Naive thymus-derived CD8-positive, alpha-beta T cell (primary cell): ENCODE results near the gene MACROD2. TPM values are rescaled to one million over a fixed set of nuclear protein-coding genes. Genes with fewer than 3 reads are reported as not detected.
A peak's percentile ranks its signal among the peaks of the same experiment; 100 is the strongest.
"Not testable (repeated sequence)": the region's sequence is repeated elsewhere in the genome, so short reads cannot be mapped to it uniquely, and the experiment has no call there.

Experiments
- ATAC-seq, 2 donors: fragments of 150-1000 bp; cut with Tn5 transposase in 1 of 2; sonication (Bioruptor Pico), chemical (Tn5 transposase) in 1 of 2; 1 replicate in 1 of 2; 2 replicates in 1 of 2; pipeline ENCODE4 v1.10.0; 2021; ENCODE audit warnings: mild to moderate bottlenecking in 2 of 2, moderate library complexity in 2 of 2
- POLR2A ChIA-PET: fragments of 350-600 bp; sonication (Branson Sonifier 250); formaldehyde crosslinking; loops from one replicate; lab custom pipeline; 2021; ENCODE audit warnings: antibody characterized with exemption; lab: Charles Lee
- DNase-seq, 10 donors: peaks; one replicate each; pipeline versions ENCODE4 v3.0.0 to v3.0.0-alpha.2; 2020 to 2022
- H3K27ac Mint-ChIP-seq, 10 donors: one replicate each; pipeline ENCODE4 v1.8.0; 2020 to 2022; ENCODE audit warnings: mild to moderate bottlenecking in 10 of 10, mixed read lengths in 10 of 10, moderate library complexity in 4 of 10, inconsistent platforms in 1 of 10
- H3K27me3 Mint-ChIP-seq, 5 donors: one replicate each; pipeline ENCODE4 v1.8.0; 2021 to 2022; ENCODE audit warnings: mixed read lengths in 5 of 5
- H3K36me3 Mint-ChIP-seq, 3 donors: one replicate each; pipeline ENCODE4 v1.8.0; 2020 to 2022; ENCODE audit warnings: mixed read lengths in 3 of 3, mild to moderate bottlenecking in 2 of 3, inconsistent platforms in 1 of 3
- H3K4me1 Mint-ChIP-seq, 4 donors: one replicate each; pipeline ENCODE4 v1.8.0; 2021 to 2022; ENCODE audit warnings: mixed read lengths in 4 of 4
- H3K4me3 Mint-ChIP-seq, 10 donors: one replicate each; pipeline ENCODE4 v1.8.0; 2020 to 2022; ENCODE audit warnings: mild to moderate bottlenecking in 10 of 10, mixed read lengths in 10 of 10, moderate library complexity in 6 of 10, inconsistent platforms in 1 of 10
- H3K9me3 Mint-ChIP-seq, 9 donors: one replicate each; pipeline ENCODE4 v1.8.0; 2020 to 2022; ENCODE audit warnings: mixed read lengths in 9 of 9, mild to moderate bottlenecking in 3 of 9, inconsistent platforms in 1 of 9, moderate library complexity in 1 of 9
- polyA plus RNA-seq, 3 donors: library from polyadenylated mRNA; unstranded; fragments of 300-500 nt; fragmentation: Illumina TruSeq; gene quantifications; one replicate each; pipeline ENCODE4 v1.2.3, GENCODE V29; 2021
- total RNA-seq, 8 experiments: library from RNA in 2 of 8; stranded (reverse) in 2 of 8; gene quantifications; one replicate each; pipeline ENCODE4 v1.2.3 and lab custom pipeline; 2021 to 2026

Gene MACROD2
- total and polyA plus RNA-seq, 5 experiments from 2014 or later, result 0.18 to 1.1 (median 0.60) TPM; not detected in 2

DNA sequence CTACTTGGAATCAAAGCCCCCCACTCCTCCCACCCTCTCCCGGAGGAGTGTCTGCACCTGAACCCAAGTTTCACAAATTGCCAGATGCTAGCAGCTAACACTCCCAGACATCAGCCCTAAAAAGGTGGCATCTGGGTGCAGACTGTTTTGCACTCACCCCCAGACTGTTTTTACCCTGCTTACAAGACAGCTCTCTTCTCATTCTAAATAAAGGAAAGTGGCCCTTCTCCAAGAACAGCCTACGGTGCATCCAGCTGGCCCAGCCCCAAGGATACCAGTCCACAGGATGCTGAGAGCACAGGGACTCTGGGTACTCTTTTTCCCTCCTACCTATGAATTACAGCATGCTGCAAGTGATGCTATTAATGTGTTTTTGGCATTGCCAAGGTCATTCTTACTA is 1184.1 kb downstream of the MACROD2 start:
- H3K4me3 Mint-ChIP-seq, result no peak overlapping the region
- no peaks in the 10 kb centered on the region for H3K36me3 Mint-ChIP-seq
- peaks cover 0 to 12% (median 6%) of the 10 kb centered on the region in 9 donors for H3K9me3 Mint-ChIP-seq
- ATAC-seq, result no peak
- DNase-seq, result no peak
- H3K27ac Mint-ChIP-seq, result no peak overlapping the region
- POLR2A ChIA-PET, result no interaction called here
- no peaks in the 10 kb centered on the region for H3K4me1 Mint-ChIP-seq
- H3K27me3 Mint-ChIP-seq, result no peaks in the 10 kb centered on the region

DNA sequence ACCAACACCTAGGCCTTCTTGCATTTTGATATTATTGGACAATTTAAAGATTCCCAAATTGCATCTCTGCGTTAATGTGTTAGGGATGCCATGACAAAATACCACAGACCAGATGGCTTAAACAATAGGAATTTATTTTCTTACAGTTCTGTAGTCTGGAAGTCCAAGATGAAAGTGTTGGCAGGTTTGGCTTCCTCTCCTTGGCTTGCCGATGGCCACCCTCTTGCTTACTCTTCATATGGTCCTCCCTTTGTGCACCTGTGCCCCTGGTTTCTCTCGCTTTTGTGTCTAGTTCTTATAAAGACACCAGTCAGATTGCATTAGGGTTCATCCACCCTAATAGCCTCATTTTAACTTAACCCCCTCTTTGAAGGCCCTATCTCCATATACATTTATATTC is 1184.5 kb downstream of the MACROD2 start:
- POLR2A ChIA-PET, result no interaction called here
- H3K27ac Mint-ChIP-seq, result no peak overlapping the region
- H3K4me3 Mint-ChIP-seq, result no peak overlapping the region
- peaks cover 0 to 12% (median 6%) of the 10 kb centered on the region in 9 donors for H3K9me3 Mint-ChIP-seq
- no peaks in the 10 kb centered on the region for H3K27me3 Mint-ChIP-seq
- no peaks in the 10 kb centered on the region for H3K4me1 Mint-ChIP-seq
- ATAC-seq, result no peak
- no peak for DNase-seq
- H3K36me3 Mint-ChIP-seq, result no peaks in the 10 kb centered on the region

DNA sequence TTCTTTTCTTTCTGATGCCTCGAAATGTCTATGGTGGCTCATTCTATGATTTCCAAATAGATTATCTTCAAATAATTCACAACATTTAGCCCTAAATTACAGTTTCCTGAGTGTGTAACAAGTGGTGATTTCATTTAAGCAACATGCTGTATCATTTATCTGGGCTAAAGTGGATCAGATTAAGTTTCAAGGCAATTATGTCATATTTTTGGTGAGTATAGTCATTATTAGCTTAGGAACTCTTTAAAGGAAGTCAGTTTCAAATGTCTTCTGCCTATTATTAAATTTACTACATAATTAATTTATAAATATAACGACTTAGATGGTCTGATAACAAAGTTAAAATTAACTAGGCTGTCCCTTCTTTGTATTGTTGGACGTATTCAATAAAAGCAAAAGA is 1190.0 kb downstream of the MACROD2 start:
- Mint-ChIP-seq H3K27me3 (no peaks in the 10 kb centered on the region), H3K4me1 (no peaks in the 10 kb centered on the region), H3K27ac (no peak overlapping the region), H3K4me3 (no peak overlapping the region), H3K9me3 (peaks cover 0 to 5% (median 0%) of the 10 kb centered on the region in 9 donors), H3K36me3 (no peaks in the 10 kb centered on the region)
- POLR2A ChIA-PET, result no interaction called here
- DNase-seq, result no peak
- no peak for ATAC-seq

DNA sequence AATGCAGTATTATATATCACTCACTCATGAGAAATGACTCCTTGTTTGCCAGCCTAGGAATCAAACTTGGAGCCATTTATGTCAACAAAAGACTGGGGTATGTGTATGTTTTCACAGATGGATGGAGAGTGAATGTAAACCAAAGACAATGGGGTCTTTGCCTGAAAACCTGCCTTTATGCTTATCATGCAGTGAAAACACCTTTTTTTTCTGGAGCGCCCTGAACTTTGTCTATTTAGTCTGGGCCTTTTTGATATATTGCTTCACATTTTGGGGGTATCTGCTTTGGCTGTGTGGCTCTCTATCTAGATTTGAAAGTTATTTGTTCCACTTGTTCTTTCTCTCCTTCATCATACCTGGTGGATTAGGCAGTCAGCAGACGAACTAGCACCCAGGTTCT is 1190.6 kb downstream of the MACROD2 start:
- H3K36me3 Mint-ChIP-seq, result no peaks in the 10 kb centered on the region
- H3K27ac Mint-ChIP-seq, result no peak overlapping the region
- POLR2A ChIA-PET, result no interaction called here
- H3K9me3 Mint-ChIP-seq, result peaks cover 0 to 9% (median 0%) of the 10 kb centered on the region in 9 donors
- ATAC-seq (no peak), DNase-seq (no peak)
- H3K27me3 Mint-ChIP-seq, result no peaks in the 10 kb centered on the region
- H3K4me3 Mint-ChIP-seq, result no peak overlapping the region
- no peaks in the 10 kb centered on the region for H3K4me1 Mint-ChIP-seq

DNA sequence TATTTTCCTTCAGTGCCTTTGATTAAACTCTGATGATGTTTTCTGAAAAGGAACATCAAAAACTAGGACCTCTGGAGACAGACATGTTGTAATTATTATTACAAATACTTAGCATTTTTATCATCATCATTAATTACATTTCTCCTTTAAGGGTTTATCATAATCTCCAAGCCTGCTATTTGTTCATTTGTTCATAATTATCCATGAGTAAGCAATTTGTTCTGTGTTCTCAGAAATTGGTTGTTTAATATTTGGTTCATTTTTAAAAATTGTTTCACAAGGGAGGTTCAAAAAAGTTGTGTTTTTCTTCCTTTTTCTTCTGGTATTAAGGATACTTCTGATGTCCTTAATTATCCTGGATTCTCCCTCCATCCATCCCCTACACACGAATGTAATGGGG is 1192.3 kb downstream of the MACROD2 start:
- no peak overlapping the region for H3K4me3 Mint-ChIP-seq
- no peaks in the 10 kb centered on the region for H3K4me1 Mint-ChIP-seq
- H3K36me3 Mint-ChIP-seq, result no peaks in the 10 kb centered on the region
- H3K27ac Mint-ChIP-seq, result no peak overlapping the region
- no peak for ATAC-seq
- no peak for DNase-seq
- peaks cover 0 to 9% (median 0%) of the 10 kb centered on the region in 9 donors for H3K9me3 Mint-ChIP-seq
- H3K27me3 Mint-ChIP-seq, result no peaks in the 10 kb centered on the region
- POLR2A ChIA-PET, result no interaction called here

DNA sequence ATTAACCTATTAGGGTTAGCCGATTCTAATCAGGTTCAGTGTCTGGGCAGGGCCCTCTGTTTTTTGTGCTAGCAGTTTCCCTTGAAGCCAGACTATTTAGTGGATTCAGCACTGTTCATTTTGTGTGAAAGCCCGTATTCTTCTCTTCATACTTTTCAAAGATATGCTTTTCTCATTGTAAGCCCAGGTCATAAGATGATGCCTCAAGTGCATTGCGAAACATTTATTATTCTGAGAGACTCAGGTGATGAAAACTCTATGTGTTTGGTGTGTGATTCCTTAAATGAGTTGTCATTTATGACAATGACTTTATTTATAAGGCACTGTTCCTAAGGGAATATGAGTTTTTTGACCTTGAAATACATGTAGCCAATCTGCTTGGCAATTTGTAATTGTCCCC is 1193.1 kb downstream of the MACROD2 start:
- ATAC-seq, result no peak
- POLR2A ChIA-PET, result no interaction called here

DNA sequence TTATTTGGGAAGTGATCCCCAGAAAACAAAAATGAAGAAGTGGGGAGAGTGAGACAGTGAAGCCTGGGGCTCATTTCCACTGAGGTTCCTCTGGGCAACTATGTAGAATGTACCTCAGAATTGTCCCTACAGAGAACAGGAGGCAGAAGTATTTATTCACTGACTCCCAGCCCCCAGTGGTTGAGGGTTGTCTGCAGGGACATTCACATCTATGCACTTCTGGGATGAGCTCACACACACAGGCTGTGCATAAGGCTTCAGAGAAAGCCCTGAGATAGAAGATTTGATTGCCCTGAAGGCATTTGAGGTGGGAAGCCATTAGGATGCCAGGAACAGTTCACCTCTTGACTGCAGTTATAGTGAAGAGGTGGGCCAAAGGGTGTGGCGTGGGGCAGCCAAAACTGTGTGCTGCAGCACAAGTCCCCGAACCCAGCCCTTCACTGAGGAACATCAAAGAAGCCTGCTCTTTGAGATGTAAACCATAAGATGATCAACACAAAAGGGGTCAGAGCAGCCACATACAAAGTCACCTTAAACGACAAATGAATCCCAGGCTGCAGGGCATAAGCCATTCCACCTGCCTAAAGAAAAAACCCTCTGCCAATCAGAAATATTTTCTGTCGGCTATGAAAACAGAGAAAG is 1195.9 kb downstream of the MACROD2 start:
- no peak overlapping the region for H3K4me3 Mint-ChIP-seq
- ATAC-seq (no peak), DNase-seq (no peak)
- POLR2A ChIA-PET, result no interaction called here
- H3K27ac Mint-ChIP-seq, result no peak overlapping the region
- H3K36me3 Mint-ChIP-seq, result no peaks in the 10 kb centered on the region
- peaks cover 0 to 9% (median 0%) of the 10 kb centered on the region in 9 donors for H3K9me3 Mint-ChIP-seq
- H3K27me3 Mint-ChIP-seq, result no peaks in the 10 kb centered on the region
- H3K4me1 Mint-ChIP-seq, result no peaks in the 10 kb centered on the region

More for the DNA sequence above, 1193.1 kb downstream of the MACROD2 start:
- Mint-ChIP-seq H3K27me3 (no peaks in the 10 kb centered on the region), H3K4me3 (no peak overlapping the region), H3K27ac (no peak overlapping the region), H3K36me3 (no peaks in the 10 kb centered on the region), H3K4me1 (no peaks in the 10 kb centered on the region), H3K9me3 (peaks cover 0 to 9% (median 0%) of the 10 kb centered on the region in 9 donors)
- no peak for DNase-seq

DNA sequence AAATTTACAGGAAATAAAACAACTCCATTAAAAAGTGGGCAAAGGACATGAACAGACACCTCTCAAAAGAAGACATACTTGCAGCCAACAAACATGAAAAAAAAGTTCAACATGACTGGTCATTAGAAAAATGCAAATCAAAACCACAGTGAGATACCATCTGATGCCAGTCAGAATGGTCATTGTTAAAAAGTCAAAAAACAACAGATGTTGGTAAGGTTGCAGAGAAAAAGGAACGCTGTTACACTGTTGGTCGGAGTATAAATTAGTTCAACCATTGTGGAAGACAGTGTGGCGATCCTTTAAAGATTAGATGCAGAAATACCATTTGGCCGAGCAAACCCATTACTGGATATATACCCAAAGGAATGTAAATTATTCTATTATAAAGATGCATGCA is 1200.1 kb downstream of the MACROD2 start:
- no peaks in the 10 kb centered on the region for H3K27me3 Mint-ChIP-seq
- peaks cover 0 to 9% (median 0%) of the 10 kb centered on the region in 9 donors for H3K9me3 Mint-ChIP-seq
- no peak overlapping the region for H3K27ac Mint-ChIP-seq
- H3K4me3 Mint-ChIP-seq, result no peak overlapping the region
- H3K36me3 Mint-ChIP-seq, result no peaks in the 10 kb centered on the region
- no peaks in the 10 kb centered on the region for H3K4me1 Mint-ChIP-seq
- no peak for DNase-seq
- POLR2A ChIA-PET, result no interaction called here
- no peak for ATAC-seq

DNA sequence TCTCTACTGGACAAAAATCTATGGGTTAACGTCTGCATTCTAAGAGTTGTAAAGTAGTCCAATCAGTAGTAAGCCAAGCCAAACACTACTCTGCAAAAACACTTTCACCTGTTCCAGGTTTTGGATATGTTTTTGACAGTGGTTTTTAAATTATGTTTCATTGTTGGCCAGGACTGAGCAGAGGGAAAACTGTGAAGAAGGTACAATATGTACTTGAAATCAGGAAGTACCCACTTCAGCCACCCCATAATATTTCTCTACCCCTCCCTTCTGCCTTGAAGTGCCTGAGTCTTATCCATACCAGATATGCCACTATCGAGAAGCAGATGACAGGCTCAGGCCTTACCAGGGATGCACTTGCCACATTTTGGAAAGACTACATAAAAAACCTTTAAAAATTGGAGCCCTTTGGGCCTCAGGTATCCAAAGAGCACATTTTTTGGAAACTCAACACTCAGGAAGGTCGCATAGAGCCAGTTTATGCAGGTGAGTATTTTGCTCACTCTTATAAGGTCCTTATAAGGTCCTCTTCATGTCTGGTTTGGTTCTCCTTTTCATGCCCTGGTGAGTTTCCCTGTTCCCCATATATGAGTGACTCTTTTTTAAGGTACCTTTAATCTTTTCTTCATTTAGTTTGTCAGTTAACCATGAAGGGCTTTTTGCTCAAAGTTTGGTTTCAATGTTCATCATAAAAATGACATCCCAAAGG is 1201.4 kb downstream of the MACROD2 start:
- Mint-ChIP-seq H3K4me3 (peak overlapping the region in 1 of 10 donors; percentile 5), H3K4me1 (no peaks in the 10 kb centered on the region), H3K27ac (no peak overlapping the region), H3K9me3 (peaks cover 0 to 9% (median 2%) of the 10 kb centered on the region in 9 donors), H3K36me3 (no peaks in the 10 kb centered on the region), H3K27me3 (no peaks in the 10 kb centered on the region)
- POLR2A ChIA-PET, result no interaction called here
- ATAC-seq (no peak), DNase-seq (no peak)

DNA sequence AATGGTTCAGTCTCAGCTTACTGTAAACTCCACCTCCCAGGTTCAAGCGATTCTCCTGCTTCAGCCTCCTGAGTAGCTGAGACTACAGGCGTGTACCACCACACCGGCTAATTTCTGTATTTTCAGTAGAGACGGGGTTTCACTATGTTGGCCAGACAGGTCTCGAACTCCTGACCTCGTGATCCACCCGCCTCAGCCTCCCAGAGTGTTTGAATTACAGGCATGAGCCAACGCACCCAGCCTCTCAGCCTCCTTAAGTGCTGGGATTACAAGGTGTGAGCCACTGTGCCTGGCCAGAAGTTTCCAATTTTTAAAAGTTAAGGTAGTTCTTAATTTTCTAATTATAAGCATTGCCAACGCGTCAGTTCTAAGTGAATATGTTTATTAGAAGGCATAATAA is 1202.7 kb downstream of the MACROD2 start:
- H3K4me3 Mint-ChIP-seq, H3K27ac Mint-ChIP-seq, H3K27me3 Mint-ChIP-seq, H3K36me3 Mint-ChIP-seq, DNase-seq, ATAC-seq, H3K4me1 Mint-ChIP-seq, POLR2A ChIA-PET: not testable (repeated sequence)
- peaks cover 0 to 20% (median 4%) of the 10 kb centered on the region in 9 donors for H3K9me3 Mint-ChIP-seq

DNA sequence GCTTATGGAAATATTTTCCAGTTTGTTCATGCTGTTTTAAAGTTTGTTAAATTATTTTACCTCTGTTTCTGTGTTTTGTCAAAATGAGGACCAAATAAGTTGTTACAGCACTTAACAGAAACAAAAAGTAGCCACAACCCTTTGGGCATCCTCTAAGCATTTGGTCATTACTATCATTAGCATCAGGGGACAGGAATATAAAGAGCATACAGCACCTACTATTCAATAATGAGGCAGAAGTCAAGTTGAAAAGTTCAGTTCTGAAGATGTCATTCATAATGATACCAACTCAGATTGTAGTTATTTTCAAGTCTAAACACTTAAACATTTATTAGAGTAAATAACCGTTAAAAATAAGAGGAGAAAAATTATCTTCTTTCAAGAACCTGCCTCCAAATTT is 1204.4 kb downstream of the MACROD2 start:
- no peak for DNase-seq
- Mint-ChIP-seq H3K4me1 (no peaks in the 10 kb centered on the region), H3K4me3 (no peak overlapping the region), H3K27me3 (no peaks in the 10 kb centered on the region), H3K36me3 (no peaks in the 10 kb centered on the region), H3K9me3 (peaks cover 0 to 21% (median 4%) of the 10 kb centered on the region in 9 donors), H3K27ac (no peak overlapping the region)
- ATAC-seq, result no peak
- POLR2A ChIA-PET, result no interaction called here

DNA sequence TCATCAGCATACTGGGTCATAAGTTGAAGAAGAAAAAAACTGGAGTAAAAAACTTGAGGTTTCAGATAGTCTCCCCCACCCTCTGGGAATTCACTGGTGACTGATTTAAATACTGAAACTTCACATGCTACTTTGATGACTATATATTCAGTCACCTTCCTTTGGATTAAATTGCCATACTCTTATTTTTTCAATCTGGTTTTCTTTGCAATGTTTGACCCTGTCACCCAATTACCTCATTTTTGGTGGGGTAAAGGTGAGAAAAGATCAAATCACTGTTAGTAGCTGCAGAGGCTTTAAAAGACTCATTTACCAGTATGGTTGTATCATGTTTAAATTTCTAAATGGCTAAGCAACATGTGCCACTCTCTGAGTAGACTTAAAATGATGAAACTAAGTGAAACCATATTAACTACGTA is 1204.8 kb downstream of the MACROD2 start:
- H3K9me3 Mint-ChIP-seq, result peaks cover 0 to 21% (median 4%) of the 10 kb centered on the region in 9 donors
- ATAC-seq (no peak), DNase-seq (no peak)
- H3K27me3 Mint-ChIP-seq, result no peaks in the 10 kb centered on the region
- H3K4me1 Mint-ChIP-seq, result no peaks in the 10 kb centered on the region
- H3K27ac Mint-ChIP-seq, result no peak overlapping the region
- no peak overlapping the region for H3K4me3 Mint-ChIP-seq
- POLR2A ChIA-PET, result no interaction called here
- H3K36me3 Mint-ChIP-seq, result no peaks in the 10 kb centered on the region

DNA sequence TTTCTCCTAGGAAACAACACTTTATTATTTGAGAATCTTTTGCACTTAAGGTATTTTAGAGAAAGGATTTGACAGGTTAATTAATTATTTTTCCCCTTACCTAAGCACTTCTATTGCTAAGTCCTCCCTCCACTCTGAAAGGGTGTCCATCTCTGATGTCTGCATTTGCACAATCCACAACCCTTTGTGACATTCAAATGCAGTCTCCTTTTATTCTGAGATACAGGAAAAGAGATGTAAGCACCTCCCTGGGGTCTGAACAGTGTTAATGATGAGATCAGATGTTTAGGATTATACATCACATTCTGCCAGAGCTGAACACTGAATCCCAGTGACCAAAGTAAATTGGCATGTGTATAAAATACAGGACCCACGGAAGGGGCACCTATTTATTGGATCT is 1206.3 kb downstream of the MACROD2 start:
- no peak overlapping the region for H3K4me3 Mint-ChIP-seq
- POLR2A ChIA-PET, result no interaction called here
- ATAC-seq, result no peak

More for the DNA sequence above, 1206.3 kb downstream of the MACROD2 start:
- Mint-ChIP-seq H3K27ac (no peak overlapping the region), H3K36me3 (no peaks in the 10 kb centered on the region), H3K4me1 (no peaks in the 10 kb centered on the region), H3K9me3 (peaks cover 0 to 21% (median 4%) of the 10 kb centered on the region in 9 donors), H3K27me3 (no peaks in the 10 kb centered on the region)
- DNase-seq, result no peak
